ENCODE data around the gene PDPK1. TPM values are rescaled to one million over a fixed set of nuclear protein-coding genes. Genes with fewer than 3 reads are reported as not detected.

Gene PDPK1
- total and polyA plus RNA-seq, 2 experiments from 2014 or later = 19.3 to 25.8 TPM

- TF ChIP-seq, protein P1, sequence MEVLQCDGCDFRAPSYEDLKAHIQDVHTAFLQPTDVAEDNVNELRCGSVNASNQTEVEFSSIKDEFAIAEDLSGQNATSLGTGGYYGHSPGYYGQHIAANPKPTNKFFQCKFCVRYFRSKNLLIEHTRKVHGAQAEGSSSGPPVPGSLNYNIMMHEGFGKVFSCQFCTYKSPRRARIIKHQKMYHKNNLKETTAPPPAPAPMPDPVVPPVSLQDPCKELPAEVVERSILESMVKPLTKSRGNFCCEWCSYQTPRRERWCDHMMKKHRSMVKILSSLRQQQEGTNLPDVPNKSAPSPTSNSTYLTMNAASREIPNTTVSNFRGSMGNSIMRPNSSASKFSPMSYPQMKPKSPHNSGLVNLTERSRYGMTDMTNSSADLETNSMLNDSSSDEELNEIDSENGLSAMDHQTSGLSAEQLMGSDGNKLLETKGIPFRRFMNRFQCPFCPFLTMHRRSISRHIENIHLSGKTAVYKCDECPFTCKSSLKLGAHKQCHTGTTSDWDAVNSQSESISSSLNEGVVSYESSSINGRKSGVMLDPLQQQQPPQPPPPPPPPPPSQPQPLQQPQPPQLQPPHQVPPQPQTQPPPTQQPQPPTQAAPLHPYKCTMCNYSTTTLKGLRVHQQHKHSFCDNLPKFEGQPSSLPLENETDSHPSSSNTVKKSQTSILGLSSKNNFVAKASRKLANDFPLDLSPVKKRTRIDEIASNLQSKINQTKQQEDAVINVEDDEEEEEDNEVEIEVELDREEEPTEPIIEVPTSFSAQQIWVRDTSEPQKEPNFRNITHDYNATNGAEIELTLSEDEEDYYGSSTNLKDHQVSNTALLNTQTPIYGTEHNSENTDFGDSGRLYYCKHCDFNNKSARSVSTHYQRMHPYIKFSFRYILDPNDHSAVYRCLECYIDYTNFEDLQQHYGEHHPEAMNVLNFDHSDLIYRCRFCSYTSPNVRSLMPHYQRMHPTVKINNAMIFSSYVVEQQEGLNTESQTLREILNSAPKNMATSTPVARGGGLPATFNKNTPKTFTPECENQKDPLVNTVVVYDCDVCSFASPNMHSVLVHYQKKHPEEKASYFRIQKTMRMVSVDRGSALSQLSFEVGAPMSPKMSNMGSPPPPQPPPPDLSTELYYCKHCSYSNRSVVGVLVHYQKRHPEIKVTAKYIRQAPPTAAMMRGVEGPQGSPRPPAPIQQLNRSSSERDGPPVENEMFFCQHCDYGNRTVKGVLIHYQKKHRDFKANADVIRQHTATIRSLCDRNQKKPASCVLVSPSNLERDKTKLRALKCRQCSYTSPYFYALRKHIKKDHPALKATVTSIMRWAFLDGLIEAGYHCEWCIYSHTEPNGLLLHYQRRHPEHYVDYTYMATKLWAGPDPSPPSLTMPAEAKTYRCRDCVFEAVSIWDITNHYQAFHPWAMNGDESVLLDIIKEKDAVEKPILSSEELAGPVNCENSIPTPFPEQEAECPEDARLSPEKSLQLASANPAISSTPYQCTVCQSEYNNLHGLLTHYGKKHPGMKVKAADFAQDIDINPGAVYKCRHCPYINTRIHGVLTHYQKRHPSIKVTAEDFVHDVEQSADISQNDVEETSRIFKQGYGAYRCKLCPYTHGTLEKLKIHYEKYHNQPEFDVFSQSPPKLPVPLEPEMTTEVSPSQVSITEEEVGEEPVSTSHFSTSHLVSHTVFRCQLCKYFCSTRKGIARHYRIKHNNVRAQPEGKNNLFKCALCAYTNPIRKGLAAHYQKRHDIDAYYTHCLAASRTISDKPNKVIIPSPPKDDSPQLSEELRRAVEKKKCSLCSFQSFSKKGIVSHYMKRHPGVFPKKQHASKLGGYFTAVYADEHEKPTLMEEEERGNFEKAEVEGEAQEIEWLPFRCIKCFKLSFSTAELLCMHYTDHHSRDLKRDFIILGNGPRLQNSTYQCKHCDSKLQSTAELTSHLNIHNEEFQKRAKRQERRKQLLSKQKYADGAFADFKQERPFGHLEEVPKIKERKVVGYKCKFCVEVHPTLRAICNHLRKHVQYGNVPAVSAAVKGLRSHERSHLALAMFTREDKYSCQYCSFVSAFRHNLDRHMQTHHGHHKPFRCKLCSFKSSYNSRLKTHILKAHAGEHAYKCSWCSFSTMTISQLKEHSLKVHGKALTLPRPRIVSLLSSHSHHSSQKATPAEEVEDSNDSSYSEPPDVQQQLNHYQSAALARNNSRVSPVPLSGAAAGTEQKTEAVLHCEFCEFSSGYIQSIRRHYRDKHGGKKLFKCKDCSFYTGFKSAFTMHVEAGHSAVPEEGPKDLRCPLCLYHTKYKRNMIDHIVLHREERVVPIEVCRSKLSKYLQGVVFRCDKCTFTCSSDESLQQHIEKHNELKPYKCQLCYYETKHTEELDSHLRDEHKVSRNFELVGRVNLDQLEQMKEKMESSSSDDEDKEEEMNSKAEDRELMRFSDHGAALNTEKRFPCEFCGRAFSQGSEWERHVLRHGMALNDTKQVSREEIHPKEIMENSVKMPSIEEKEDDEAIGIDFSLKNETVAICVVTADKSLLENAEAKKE (CRISPR knock-in tag; IDR thresholded peaks at IDR 0.05) = no peak
- TF ChIP-seq ZNF331 (CRISPR knock-in tag; IDR thresholded peaks at IDR 0.05; ENCODE audit: low read depth) (no peak), ZNF114 (CRISPR knock-in tag; IDR thresholded peaks at IDR 0.05) (no peak)
These were observed 57.8 kb downstream of the PDPK1 start (continued) for GRCh38 chr16:2595393-2596205.

GRCh38 chr16:2596747-2597559, 59.1 kb downstream of the PDPK1 start:
- Histone ChIP-seq H3K4me3 (no peak overlapping the region), H3K27me3 (ENCODE audit: insufficient read depth) (no peaks in the 10 kb centered on the region), H2AFZ (no peak overlapping the region), H3K36me3 (ENCODE audit: insufficient read depth) (no peaks in the 10 kb centered on the region), H3K9me2 (ENCODE audit: insufficient read depth) (no peaks in the 10 kb centered on the region), H3F3A (replicated peaks; ENCODE audit: low read depth) (no peaks in the 10 kb centered on the region), H4K20me1 (replicated peaks; ENCODE audit: insufficient read depth) (no peaks in the 10 kb centered on the region), H3K79me2 (replicated peaks; ENCODE audit: insufficient read depth) (no peaks in the 10 kb centered on the region), H3K4me2 (no peak overlapping the region), H3K4me1 (ENCODE audit: insufficient read depth) (no peaks in the 10 kb centered on the region), H3K27ac (ENCODE audit: low read depth) (no peak overlapping the region)
- TF ChIP-seq STAT1 (IDR thresholded peaks at IDR 0.05; ENCODE audit: unreplicated experiment) = no peak
- H3K27ac Mint-ChIP-seq = no peak overlapping the region
- no peaks in the 10 kb centered on the region for H3K4me1 Mint-ChIP-seq
- H3K27me3 Mint-ChIP-seq (ENCODE audit: insufficient read depth, low read depth, poor library complexity) = peaks cover 6% of the 10 kb centered on the region
- no peaks in the 10 kb centered on the region for H3K9me3 Mint-ChIP-seq
- DNase-seq (ENCODE audit: low spot score) = no peak
- no peak for ATAC-seq
- no peak overlapping the region for H3K4me3 Mint-ChIP-seq
- H3K36me3 Mint-ChIP-seq (ENCODE audit: low read depth) = peaks cover 7% of the 10 kb centered on the region; the same call in 2 of the 3 replicates

Data from GM23338 (cell line).